Ureter (tissue), 1 donor: ENCODE results near the gene DNAJA1. TPM values are rescaled to one million over a fixed set of nuclear protein-coding genes. Genes with fewer than 3 reads are reported as not detected.
A peak's percentile ranks its signal among the peaks of the same experiment; 100 is the strongest.

Experiments
- DNase-seq: peaks from one replicate; pipeline ENCODE4 v3.0.0-alpha.2; 2020; ENCODE audit warnings: low spot score
- total RNA-seq: library from RNA; stranded (reverse); gene quantifications from one replicate; pipeline ENCODE4 v1.2.4, GENCODE V29; 2023
- donor health status: DM: yes; HTN: yes; CAD: no.

Gene DNAJA1
- total RNA-seq, 1 donor from 2014 or later: 101 TPM

- DNase-seq: no peak
These were observed 4.2 kb downstream of the DNAJA1 start for GRCh38 chr9:33029231-33029786.

- DNase-seq: no peak
These were observed 5.2 kb downstream of the DNAJA1 start for GRCh38 chr9:33030285-33030684.

- DNase-seq: no peak
These were observed 7.2 kb downstream of the DNAJA1 start for GRCh38 chr9:33032292-33032691.

GRCh38 chr9:33032865-33033264, 7.8 kb downstream of the DNAJA1 start:
- DNase-seq: no peak

GRCh38 chr9:33040792-33041431, 15.8 kb downstream of the DNAJA1 start:
- no peak for DNase-seq

- no peak for DNase-seq
These were observed 16.5 kb downstream of the DNAJA1 start for GRCh38 chr9:33041432-33042188.

- DNase-seq: no peak
These were observed 17.4 kb downstream of the DNAJA1 start for GRCh38 chr9:33042473-33042872.

GRCh38 chr9:33043671-33044070, 18.6 kb downstream of the DNAJA1 start:
- DNase-seq: no peak

- DNase-seq: peak; percentile 82
These were observed 19.1 kb downstream of the DNAJA1 start for GRCh38 chr9:33044162-33044673.

GRCh38 chr9:33044677-33045282, 19.7 kb downstream of the DNAJA1 start:
- DNase-seq: no peak

- DNase-seq: no peak
These were observed 21.0 kb downstream of the DNAJA1 start for GRCh38 chr9:33046061-33046460.

- no peak for DNase-seq
These were observed 23.0 kb downstream of the DNAJA1 start for GRCh38 chr9:33048054-33048465.

- DNase-seq: no peak
These were observed 24.7 kb downstream of the DNAJA1 start for GRCh38 chr9:33049680-33050361.

GRCh38 chr9:33051144-33051543, 26.1 kb downstream of the DNAJA1 start:
- DNase-seq: no peak

GRCh38 chr9:33065157-33066076, 40.3 kb downstream of the DNAJA1 start:
- DNase-seq: no peak

- no peak for DNase-seq
These were observed 43.9 kb downstream of the DNAJA1 start for GRCh38 chr9:33068991-33069390.

GRCh38 chr9:33076046-33077004, 51.3 kb downstream of the DNAJA1 start, which contains the start of gene SMU1:
Gene SMU1 (minus strand): TSS chr9:33076674. CDS start chr9:33076608, 66 bp downstream.
- DNase-seq: peak; percentile 97

GRCh38 chr9:33080534-33080933, 55.5 kb downstream of the DNAJA1 start:
- DNase-seq: no peak

GRCh38 chr9:33081128-33081851, 56.2 kb downstream of the DNAJA1 start:
- peak; percentile 73 for DNase-seq
